ENCODE measurements around the gene TUB.
A peak's percentile ranks its signal among the peaks of the same experiment; 100 is the strongest.

Gene TUB

GRCh38 chr11:8092587-8093424 lies 11.8 kb downstream of the TUB start:
- peak; percentile 54 to 82 (median 75) for DNase-seq

GRCh38 chr11:8093931-8094575 lies 13.0 kb downstream of the TUB start:
- no peak for DNase-seq

GRCh38 chr11:8094656-8095055 lies 13.6 kb downstream of the TUB start:
- DNase-seq, result no peak

DNA sequence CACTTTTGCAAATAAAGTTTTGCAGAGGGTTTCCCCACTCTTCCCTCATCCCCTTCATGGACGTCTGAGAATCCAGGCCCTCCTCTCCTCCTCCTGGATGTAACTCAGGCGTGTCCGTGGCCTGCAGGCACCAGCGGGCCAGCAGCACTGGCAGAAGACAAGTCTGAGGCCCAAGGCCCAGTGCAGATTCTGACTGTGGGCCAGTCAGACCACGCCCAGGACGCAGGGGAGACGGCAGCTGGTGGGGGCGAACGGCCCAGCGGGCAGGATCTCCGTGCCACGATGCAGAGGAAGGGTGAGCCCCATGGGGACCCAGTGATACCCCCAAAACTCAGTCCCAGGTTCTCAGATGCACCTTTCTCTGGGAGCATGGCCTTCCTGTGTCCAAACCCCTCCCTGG lies 14.4 kb downstream of the TUB start:
- no peak for DNase-seq

DNA sequence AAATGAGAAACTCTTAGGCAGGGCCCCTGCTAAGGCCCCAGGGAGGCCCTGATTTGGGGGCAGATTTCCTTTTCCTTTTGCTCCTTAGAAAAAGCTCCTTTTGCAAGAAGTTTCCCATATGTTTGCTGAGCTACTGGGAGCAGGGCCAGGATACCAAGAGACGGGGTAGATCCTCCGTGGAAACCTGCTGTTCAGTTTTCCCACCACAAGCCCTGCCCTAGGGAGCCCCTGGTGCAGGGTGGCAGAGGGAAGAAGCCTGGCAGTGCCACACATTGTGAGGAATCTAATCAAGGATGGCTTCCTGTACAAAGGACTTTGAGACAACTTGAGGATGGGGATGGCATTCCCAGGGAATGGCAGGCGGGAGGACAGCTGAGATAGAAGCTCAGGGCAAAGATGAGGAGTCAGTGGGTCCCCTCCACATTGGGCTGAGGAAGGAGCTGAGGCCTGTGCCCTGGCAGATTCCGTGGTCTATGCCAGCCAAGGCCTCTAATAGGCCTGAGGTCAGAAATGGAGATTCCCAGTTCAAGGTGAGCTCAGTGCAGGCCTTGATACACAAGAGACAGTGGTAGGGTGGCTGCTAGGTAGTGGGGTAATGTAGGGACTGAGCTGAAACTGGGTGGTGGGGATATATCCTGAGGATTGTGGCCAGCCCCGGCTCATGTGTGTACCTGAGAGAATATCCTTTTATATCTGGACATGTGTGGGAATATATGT lies 15.0 kb downstream of the TUB start:
- DNase-seq, result no peak

GRCh38 chr11:8096575-8096974 lies 15.6 kb downstream of the TUB start:
- no peak for DNase-seq

- no peak for DNase-seq
Measured at GRCh38 chr11:8097062-8097461, 16.1 kb downstream of the TUB start.

DNA sequence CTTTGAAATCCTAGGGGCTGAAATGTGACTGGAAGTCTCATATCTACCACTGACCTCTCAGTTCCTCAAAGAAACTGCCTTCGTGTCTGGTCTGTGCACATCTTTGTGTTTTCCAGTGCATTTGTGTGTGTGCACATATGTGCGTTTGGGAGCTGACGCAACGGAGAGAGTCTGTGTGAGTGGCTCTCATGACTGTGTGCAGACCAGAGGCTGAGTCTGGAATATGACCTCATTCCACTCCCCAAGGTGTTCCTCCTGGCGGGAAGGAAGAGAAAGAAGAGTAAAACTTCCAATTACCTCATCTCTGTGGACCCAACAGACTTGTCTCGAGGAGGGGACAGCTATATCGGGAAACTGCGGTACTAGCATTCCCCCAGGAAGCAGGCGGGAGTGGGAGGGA lies 16.5 kb downstream of the TUB start:
- DNase-seq, result no peak

- no peak for DNase-seq
Measured at GRCh38 chr11:8097926-8098325, 16.9 kb downstream of the TUB start.

DNA sequence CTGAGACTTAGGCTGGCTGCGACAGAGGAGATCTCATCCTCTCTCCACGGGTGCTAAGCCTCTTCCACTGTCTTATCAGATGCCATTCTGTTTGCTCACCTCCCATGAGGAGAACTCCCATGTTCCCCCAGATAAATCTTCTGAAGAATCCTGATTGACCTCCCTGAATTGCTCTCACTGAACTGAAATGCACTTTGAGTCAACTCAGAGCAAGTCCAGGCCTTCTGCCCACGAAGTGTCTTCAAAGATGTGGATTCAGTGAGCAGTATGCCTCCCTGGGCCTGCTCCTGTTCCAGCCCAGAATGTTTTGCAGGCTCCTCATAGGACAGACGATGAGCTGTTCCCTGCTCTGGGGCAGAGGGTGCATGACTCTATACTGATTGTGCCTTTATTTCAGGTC lies 17.4 kb downstream of the TUB start:
- no peak for DNase-seq

DNA sequence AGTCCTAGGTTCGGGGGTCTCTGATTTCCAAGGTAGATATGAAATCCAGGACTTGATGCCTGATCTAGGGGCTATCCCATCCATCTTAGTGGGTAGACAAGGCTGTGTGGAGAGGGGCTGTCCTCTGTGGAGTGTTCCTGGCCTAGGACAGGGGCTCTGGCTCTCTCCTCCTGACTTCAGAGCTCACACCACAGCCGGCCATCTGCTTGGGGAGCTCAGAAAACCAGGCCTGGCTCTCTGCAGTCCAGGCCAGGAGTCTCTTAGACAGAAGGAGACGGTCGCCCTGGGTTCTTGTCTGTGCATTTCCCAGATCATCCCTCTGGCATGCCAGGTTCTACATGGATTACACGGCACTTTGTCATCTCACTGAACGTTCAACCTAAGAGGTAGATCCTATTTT lies 17.9 kb downstream of the TUB start:
- DNase-seq, result no peak

DNA sequence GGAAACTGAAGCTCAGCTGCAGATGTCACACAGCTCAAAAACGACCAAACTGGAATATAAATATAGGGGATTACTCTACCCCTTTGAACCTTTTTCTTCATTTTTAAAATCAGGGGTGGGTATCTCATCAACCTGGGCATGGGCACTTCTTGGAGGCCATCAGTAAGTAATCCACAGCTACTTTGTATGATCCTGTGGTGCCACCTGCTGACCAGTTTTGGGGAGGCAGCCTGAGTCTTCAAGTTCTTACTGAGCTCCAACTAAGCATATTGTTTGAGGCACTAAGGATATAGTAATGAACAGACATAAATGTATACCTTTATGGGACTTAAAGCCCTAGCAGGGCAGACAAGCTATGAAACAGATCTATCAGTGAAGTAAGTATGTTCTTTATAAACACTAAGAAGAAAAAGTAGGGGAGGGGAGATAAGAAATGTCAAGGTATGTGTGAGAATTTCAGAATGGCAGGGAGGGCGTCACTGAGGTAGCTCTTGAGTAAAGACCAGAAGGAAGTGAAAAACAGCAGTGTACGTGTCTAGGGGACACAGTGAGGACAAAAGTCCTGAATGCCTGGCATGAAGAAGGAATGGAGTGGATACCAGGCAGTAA lies 18.4 kb downstream of the TUB start:
- DNase-seq, result peak; percentile 78 to 92 (median 84)

DNA sequence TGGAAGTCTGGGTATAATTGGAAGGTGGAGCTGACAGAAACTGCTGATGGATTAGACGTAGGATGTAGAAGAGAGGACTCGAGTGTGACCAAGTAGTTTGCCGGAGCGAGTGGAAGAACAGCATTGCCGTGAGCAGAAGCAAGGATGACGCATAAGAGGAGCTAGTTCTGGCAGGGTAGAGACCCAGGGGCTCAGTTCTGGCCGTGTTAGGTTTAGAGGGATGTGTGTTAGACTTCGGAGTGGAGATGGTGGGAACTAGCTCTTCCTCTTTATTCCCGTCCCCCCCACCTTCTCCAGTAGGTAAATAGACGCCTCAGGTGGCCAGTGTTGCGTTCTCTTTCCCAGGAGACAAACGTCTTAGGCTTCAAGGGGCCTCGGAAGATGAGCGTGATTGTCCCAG lies 19.1 kb downstream of the TUB start:
- no peak for DNase-seq

GRCh38 chr11:8100605-8101004 lies 19.6 kb downstream of the TUB start:
- DNase-seq, result no peak

DNA sequence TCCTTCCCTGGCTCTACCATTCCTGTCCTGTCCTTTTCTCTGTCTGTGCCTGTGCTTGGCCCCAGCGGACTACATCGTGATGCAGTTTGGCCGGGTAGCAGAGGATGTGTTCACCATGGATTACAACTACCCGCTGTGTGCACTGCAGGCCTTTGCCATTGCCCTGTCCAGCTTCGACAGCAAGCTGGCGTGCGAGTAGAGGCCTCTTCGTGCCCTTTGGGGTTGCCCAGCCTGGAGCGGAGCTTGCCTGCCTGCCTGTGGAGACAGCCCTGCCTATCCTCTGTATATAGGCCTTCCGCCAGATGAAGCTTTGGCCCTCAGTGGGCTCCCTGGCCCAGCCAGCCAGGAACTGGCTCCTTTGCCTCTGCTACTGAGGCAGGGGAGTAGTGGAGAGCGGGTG lies 20.4 kb downstream of the TUB start:
- no peak for DNase-seq

GRCh38 chr11:8102296-8102915 lies 21.4 kb downstream of the TUB start:
- DNase-seq, result no peak

DNA sequence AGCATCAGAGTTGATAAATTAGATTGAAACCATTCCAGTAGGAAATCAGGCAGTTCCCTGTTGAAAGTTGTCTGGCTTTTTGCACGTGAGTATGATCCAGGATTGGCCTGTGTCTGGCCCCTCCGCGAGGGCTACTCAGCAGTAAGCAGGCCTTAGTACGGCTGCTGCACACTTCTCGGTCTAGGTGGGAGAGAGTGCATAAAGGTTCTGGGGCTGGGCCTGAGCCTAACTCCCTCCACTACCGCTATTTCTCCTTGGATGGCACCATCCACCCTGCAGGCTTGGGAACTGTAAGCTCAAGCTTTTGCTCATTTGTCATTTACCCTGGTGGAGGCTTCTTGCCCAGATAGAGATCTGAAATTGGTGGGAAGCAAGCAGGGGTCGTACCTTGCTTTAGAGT lies 22.0 kb downstream of the TUB start:
- DNase-seq, result no peak

DNA sequence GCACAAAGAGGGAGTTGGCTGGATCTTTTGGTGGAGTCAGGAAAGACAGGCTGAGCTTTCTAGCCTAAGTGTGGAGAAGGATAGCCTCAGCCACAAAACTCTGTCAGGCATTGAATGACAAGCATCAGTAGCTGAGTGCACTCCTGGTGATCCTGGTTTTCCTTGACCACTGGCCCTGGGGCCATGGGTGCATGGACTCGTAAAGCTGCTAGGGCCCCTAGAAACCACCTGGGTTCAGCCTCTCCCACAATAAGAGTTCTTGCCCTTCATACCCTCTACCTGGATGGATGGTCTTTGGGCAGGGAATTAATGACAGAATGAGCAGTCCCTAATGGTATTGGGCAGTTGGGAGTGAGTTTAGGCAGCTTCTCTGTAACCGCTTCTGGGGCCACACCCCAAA lies 22.9 kb downstream of the TUB start:
- DNase-seq, result no peak

DNA sequence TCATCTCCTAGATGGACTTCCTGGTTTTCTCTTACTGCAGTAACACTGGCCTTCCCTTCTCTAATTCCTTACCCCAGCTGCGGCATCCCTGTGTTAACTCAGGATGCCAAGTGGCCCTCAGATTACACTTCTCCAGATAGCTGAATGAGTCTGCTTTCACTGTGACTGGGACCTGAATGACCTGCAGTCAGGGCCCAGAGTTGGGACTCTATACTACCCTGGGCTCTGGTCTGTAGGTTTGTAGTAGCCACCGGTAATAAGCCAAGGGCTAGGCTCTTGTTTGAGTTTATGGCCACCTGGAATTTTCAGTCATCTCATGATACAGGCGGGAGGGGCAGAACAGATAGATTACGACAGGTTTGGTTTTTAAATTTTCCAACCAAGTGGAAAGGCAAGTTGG lies 24.1 kb downstream of the TUB start:
- DNase-seq, result no peak

DNA sequence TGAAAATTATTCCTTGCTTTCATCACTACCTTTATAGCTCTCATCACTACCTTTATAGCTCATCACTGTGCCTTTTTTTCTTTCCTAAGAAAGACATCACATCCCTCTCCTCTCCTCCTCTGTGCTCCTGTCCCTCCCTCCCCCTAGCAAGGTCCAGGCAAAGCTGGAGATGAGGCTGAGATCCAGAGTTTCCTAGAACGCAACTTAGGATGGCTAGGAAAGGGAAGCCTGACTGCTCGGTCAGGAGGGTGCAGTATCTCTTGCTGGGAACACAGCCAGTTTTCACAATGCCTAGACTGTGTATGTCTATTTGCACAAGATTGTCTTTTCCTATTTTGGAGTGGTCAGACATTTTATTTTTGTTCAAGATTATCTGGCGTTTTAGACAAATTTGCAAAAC lies 24.7 kb downstream of the TUB start:
- DNase-seq, result no peak

- no peak for DNase-seq
Measured at GRCh38 chr11:8106679-8107078, 25.7 kb downstream of the TUB start.

GRCh38 chr11:8107642-8108041 lies 26.6 kb downstream of the TUB start:
- no peak for DNase-seq

- DNase-seq, result no peak
Measured at GRCh38 chr11:8108421-8108820, 27.4 kb downstream of the TUB start.
